NCI-H1436 (cell line): ENCODE results near the gene MYO7B.
"Not testable (repeated sequence)": the region's sequence is repeated elsewhere in the genome, so short reads cannot be mapped to it uniquely, and the experiment has no call there.

Experiments used
- DNase-seq: peaks from one replicate; lab custom pipeline; 2025; lab: John Stamatoyannopoulos, UW

The MYO7B gene

DNA sequence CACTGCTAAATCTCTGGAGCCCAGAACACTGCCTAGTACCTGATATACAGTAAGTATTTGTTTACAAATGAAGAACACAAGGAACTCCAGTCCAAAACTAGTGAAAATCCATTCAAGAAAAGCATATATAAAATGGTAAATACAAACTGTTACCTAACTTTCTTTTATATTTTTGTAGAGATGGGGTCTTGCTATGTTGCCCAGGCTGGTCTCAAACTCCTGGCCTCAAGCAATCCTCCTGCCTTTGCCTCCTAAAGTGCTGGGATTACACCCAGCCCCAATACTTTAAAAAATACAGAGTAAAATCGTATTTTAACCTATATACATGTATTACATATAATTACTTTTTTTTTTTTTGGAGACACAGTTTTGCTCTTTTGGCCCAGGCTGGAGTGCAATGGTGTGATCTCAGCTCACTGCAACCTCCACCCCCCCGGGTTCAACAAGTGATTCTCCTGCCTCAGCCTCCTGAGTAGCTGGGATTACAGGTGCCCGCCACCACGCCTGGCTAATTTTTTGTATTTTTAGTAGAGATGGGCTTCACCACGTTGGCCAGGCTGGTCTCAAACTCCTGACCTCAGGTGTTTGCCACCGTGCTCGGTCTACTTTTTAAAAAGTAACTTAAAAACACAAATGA, 11.2 kb upstream of the MYO7B start:
- not testable (repeated sequence) for DNase-seq

DNA sequence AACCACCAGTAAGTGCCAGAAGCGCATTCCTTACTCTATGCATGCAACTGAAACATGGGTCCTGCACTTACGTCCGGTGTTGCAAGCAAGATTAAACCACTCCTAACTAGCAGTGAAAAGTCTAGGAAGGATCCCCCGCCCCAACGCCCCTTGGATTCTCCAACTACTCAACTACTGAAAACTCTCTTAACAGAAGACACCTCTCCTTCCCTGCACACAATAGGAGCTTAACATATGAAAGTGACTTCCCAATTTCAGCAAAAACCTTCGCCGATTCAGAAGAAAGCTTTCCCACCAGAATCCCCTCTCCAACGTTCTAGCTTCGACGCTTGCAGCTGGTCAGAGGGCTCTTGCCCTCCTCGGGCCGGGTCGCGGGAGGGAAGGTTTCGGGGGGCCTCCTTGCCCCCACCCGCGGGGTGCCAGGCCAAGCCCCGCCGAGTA, 9.8 kb upstream of the MYO7B start:
- no peak for DNase-seq

DNA sequence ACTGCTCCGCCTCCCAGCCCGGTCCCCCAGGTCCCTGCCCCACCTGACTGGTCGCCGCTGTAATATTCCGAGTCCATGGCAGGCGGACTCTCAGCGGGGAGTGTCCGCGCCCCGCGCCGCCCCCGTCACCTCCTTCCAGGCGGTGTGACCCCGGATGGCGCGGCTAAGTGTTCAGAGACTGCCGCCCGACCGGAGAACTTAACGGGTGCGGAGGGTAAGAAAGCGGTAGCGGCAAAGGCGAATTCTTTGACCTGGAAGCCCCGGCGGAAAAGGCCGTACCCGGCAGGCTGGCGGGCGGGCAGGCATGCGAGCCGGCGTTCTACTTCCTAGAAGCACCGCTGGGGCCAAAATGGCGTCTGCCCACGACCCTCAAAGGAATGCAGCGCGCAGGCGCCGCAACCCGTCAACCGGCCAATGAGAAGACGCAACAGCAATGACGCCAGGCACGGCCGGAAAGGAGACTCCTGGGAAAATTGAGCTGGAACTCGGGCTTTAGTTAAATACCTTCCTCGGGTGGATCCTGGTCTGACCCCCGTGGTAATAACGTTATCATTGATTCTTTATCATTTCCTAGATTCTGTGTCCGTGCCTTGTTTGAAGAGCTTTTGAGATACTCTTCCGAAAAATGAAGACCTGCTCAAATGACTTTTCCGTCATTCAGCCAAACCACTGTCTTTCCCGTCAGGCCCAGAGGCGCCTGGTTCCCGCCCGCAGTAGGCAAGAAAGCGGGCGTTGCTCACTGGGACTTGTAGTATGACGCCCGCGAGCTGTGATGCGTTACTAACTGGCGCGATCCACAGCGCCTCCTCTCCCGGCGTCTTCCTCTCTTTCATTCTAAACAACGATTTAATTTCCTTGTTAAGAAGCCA, 9.1 kb upstream of the MYO7B start, which contains the start of gene IWS1:
IWS1 (minus strand) TSS at position 358 of the 869 bp plus-strand sequence; CDS start at position 77, 281 bp downstream.
- DNase-seq: peak; percentile 94

DNA sequence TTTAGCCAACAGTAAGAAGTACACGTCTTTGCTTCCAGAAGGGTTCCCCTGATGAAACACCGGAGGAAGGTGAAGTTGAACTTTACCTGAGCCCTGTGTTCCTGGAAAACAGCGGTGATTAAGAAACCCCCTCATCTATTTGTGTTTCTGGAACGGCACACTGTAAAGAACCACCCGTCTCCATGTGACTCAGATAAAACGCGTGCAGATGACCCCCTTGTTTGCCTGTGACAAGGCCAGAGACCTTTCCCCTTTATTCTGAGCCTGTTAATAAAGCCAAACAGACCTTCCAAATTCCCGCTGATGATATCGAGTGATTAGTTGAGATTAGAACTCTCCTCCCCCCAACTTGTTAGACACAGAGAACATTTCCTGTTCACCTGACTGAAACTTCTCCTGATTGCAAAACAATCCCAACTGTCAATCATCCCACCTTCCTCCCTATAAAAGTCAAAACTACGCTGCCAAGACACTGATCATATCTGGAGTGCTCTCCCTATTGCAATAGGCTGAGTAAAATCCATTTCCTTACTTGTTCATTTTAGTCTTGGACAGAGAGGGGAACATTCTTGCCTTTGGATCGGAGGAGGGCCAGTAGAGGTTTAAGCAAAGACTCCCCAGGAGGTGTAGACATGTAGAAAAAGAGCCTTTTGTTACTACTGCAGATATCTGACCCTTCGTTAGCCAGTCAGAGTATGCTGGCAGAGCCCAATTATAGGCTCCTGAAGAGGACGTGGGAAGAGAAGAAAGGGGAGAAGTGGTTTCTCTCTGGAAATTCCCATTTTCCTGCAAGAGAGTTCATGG, 8.3 kb upstream of the MYO7B start:
- no peak for DNase-seq

DNA sequence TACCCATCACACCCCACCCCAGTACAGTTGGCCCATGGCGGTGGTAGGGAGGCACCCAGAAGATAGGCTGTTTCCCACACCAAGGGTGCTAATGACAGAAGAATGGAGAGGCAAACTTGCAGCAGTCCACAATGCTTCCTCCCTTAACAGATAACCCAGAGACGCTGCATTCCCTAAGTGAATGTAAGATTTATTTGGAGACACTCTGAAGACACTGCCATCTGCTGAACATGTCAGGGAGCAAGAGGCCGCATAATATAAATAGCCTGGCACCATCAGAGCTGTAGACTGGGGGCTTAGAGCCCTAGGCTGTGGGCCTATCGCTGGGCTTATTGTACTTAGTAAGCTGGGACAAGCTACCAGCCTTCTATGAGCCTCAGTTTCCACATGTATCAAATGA, 7.0 kb upstream of the MYO7B start:
- no peak for DNase-seq

DNA sequence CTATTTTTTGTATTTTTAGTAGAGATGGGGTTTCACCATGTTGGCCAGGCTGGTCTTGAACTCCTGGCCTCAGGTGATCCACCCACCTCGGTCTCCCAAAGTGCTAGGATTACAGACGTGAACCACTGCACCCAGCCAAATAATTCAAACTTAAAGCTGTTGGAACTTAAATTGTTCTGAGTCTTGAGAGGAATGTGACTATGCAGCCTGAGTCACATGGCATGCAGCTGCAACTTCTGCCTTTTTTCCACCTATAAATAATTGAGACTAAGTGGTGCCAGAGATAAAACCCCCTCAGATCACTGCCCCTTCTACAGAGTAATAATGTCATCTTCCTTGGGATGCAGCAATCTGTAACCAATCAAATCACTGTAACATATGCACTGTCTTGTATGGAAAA, 6.1 kb upstream of the MYO7B start:
- not testable (repeated sequence) for DNase-seq

DNA sequence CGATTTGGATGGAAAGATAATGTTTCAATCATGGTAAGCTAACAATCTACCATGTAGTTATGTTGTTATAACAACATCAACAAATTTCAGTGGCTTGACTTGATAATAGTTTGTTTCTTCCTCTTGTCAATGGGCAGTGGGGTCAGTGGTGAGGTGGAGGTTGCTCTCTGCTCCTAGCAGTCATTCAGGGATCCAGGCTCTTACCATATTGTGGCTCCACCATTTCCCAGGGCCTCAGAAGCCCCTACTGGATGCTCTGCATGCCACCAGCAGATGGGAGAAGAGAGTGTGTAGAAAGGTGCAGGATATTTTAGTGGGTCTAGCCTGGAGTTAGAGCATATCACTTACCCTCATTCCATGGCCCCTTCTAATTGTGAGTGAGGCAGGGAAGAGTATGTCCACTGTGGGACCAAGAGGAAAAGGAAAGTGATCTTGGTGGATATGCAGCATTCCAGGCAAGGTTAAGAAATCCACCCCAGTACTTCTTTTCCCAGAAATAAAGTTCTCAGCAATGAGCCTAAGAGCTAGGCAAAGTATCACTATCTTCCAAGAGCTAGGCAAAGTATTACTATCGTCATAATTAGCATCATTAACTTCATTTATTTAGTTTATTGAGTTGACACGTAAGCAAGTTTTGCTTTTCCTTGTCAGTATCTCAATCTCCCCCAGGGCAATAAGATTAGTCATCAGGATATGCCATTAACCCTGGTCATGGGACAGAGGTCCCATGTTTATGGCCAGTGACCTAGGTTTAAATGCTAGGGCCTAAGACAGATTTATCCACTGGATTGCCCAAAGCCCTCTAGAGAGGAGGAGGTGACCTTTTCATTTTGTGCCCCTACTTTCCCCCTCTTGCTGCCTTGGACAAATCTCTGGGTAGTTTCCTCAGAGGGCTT, 5.0 kb upstream of the MYO7B start:
- no peak for DNase-seq

DNA sequence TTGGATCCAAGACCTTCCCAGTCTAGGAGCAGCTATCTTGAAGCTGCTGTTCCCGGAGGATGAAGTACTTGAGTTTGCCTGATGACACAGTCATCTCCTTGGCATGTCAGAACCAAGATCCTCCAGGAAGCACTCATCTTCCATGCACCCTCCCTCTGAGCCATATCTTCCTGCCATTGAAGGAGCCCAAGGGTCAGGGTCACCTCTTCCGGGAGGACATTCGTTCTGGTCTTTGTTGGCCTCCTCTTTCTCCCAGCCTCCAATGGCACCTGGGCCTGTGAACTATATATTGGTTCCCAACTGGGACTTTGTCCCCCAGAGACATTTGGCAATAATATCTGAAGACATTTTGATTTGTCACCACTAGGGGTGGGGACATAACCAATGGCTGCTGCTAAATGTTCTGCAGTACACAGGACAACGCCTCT, 4.2 kb upstream of the MYO7B start:
- DNase-seq: no peak

DNA sequence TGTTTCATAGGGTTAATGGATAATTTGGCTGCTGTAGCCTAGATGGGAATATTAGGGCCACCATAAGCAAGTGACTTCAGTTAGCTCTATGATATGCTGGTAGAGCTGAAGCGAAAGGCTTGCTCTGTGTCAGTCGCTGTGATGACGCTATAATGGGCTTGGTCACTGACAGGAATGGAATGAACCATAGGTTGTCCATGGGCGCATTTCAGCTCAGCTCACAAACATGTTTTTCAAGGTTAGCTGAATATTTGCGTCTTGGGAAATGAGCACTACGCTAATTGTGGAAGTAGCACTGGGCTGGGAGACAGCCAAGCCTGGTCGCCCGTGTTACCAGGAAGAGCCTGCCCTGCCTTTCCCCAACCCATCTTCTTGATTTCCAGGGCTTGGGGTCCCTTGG, 3.2 kb upstream of the MYO7B start:
- no peak for DNase-seq

DNA sequence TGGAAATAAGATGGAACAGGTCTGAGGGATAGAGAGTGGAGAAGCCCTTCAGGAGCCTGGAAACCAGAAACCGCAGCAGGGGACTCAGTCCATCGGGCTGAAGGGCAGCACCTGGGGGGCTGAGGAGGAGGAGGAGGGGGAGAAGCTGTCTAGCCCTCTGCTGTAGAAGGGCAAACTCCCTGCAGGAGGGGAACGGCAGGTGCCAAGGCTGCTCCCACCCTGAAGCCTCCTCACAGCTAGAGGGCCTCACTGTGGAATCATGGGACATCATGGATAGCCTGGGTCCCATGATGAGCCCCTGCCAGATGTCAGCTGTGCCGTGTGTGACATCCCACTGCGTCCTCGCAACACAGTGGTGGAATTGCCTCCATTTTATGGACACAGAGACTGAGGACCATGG, 435 bp downstream of the MYO7B start:
- DNase-seq: no peak

DNA sequence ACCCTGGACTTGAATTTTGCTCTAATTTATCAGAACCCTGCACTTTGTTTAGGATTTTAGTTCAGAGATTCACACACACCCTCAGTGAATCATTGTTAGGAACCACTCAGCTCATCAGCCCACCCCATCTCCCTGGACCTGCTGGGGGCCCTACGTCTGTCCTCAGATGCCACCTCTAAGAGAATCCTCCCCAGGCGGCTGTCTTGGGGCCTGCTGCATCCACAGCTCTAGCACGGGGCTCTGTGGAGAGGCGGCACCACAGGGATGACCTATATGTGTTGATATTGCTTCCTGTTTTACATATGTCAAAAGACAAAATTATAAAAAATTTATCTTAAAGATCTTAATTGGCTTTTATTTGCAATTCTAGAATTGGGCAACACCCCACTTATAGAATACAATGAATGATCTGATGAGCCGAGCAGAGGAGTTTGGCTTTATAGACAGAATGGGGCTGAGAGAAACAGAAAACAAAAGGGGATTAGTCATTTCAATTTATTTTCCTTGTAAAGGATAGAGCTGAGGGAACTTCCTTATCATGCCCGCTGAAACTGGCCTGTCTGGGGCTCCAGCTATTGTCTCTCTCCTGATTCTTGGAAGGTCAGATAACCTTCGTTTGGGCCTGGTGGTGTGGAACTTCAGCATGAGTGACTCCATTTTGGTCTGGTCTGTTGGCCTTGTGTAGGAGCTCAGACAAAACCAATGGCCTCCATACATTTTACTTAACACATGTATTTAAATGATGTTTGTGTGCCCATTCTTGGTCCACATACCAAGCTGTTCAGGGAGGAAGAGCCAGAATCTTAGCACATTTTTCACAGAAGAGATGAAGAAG, 1.4 kb downstream of the MYO7B start:
- no peak for DNase-seq

DNA sequence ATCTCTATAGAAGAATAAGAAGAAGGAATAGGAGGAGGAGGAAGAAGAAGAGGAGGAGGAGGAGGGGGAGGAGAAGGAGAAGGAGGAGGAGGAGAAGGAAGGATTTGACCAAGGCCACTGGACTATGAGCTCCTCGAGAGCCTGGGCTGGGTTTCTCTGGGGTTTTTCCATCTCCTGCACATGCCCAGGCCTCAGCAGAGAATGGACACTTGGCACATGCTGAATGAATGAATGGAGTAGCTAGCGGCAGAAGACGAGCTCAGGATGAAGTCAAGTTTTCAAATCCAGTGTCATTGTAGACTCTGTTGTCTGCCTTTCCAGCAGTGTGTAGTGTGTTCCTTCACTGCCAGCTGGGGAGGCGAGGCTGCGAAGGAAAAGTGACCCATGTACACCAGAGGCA, 2.2 kb downstream of the MYO7B start:
- no peak for DNase-seq

DNA sequence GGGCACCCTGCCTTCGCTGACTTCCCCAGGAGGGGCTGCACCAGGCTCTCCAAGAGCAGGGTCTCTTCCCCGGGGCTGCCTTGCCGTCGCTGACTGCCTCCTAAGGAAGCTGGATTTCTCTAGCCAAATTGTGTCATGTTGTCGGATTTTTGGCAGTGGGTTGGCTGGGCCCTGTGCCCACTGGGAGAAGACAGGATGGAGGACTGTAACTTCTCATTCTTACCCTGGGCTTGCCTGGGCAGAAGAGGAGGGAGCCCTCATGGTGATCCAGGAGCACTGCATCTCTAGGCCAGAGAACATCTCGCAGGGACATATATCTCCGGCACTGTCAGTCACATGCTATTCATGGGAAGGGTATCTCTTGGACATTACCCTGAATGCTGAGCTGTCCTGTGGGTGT, 6.3 kb downstream of the MYO7B start:
- no peak for DNase-seq

DNA sequence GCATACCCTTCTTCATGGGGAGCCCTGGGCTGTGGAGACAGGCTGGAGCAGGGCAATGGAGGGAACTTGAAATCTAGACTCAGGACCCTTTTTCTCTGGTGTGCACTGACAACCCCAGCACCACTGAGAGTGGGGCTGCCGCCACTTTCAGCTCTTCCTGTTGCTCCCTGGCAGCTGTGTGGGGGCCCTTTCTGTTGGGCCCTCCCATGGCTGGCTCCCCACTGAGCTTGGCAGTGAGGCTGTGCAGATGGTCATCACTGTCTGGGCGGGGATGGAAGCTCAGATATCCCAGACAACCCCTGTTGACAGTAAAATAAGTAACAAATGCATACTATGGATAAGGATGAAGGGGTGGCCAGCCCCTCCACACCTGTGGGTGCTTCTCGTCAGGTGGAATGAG, 6.7 kb downstream of the MYO7B start:
- no peak for DNase-seq

DNA sequence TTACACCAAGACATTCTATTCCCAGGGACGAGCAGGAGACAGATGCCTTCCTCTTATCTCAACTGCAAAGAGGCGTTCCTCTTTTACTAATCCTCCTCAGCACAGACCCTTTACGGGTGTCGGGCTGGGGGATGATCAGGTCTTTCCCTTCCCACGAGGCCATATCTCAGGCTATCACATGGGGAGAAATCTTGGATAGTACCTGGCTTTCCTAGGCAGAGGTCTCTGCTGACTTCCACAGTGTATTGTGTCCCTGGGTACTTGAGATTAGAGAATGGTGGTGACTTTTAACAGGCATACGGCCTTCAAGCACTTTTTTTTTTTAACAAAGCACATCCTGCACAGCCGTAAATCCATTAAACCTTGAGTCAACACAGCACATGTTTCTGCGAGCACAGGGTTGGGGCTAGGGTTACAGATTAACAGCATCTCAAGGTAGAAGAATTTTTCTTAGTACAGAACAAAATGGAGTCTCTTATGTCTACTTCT, 7.6 kb downstream of the MYO7B start:
- DNase-seq: not testable (repeated sequence)

DNA sequence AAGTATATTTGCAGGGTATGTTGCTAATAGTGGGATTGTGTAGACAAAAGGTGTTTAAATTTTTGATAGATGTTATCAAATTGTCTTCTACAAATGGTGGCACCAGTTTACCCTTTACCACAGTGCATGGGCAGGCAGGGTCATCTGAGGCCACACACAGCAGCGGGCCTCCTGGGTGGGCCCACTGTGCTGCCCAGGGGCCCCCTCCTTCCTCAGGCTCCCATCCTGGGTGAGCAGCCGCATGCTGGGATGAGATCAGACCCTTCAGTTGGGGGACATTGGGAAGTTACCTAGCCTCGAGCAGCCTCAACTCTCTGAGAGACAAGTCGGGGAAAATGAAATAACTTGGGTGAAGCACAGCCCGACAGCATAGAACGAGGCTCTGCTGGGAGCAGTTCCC, 9.7 kb downstream of the MYO7B start:
- DNase-seq: no peak

DNA sequence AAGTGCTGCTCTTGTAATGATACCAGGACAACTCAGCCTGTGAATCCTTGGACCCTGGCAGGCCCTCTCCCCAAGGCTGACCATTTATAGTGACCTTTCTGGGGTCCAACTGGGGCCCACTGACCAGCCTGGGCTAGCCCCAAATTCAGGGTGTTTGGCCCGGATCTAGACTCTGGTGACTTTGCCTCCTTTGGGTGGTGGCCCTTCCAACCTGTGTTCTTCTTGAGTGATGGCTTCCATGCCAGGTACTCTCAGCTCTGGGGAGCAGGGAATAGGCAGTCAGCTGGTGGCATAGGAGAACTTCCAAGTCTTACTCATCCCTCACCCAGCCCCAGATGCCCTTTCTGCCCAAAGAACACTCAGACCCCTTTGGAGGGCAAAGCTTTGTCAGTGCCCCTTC, 10.3 kb downstream of the MYO7B start:
- DNase-seq: no peak

DNA sequence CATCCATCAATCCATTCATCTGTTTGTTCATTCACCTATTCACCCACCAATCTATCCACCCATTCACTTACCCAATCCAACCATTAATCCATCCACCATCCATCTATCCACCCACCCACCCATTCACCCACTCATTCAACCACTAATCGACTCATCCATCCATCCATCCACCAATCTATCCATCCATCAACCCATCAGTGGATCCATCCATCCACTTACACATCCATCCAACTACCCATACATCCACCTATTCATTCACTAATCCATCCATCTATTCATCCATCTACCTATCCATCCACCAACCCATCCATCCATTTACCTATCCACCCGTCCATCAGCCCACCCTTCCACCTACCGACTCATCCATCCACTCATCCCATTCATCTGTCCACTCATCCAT, 11.3 kb downstream of the MYO7B start:
- DNase-seq: no peak

DNA sequence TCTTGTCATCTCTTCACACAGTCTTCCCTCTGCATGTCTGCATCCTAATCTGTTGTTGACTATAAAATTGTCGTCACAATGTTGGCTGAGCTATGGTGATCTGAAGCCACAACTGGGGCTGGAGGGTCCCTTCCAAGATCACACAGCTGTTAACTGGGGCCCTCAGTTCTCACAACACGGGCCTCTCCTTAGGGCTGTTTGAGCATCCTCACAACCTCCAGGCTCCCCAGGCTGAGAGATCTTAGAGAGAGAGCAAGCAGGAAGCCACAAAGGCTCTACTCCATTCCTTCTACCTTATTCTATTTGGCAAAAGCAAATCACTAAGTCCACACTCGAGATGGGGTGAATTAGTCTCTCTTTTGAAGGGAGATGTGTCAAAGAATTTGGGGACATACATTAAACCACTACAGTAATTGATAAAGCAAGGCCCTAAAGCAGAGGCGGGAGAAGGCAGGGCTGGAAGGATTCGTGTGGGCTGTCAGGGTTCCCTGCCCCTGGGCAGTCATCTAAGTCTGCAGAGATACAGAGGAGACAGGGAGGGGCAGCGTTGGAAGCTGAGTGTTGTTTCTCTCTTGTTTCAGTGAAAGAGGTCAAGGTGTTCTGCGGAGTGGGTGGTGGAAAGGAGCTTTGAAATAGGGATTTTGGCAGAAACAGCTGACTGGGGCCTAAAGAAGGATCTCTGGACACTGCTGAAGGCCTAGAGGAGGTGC, 15.9 kb downstream of the MYO7B start:
- no peak for DNase-seq

DNA sequence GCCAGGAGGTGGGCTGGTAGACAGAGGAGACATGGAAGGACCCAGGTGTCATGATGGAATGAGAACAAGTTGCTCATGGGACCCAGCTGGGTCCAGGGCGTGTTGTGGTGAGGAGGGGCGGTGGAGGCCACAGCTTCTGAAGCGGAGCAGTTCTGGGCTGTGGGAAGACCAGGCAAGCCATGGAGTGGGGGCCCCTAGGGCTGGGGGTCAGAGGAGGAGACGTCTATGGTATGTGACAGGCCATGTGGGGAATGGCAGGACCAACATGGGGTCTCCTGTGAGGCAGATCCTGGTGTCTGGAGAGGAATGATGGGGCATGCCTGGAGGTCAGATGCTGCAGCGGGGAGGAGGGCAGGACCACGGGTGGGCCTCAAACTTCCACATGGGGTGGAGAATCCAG, 16.9 kb downstream of the MYO7B start:
- no peak for DNase-seq
